ENCODE data around the gene KRT79. TPM values are rescaled to one million over a fixed set of nuclear protein-coding genes. Genes with fewer than 3 reads are reported as not detected.

The KRT79 gene
- polyA plus RNA-seq, 4 donors = 0.09 TPM; not detected in 3

- no peak for DNase-seq (ENCODE audit: low read depth in 4 of 4, low spot score in 3 of 4)
Observed at GRCh38 chr12:52821071-52821730, 12.9 kb downstream of the KRT79 start.

GRCh38 chr12:52820521-52820920, 13.6 kb downstream of the KRT79 start:
- DNase-seq (ENCODE audit: low read depth in 4 of 4, low spot score in 3 of 4) = no peak

- DNase-seq (ENCODE audit: low read depth in 4 of 4, low spot score in 3 of 4) = no peak
Observed at GRCh38 chr12:52819731-52820510, 14.2 kb downstream of the KRT79 start.

- no peak for DNase-seq (ENCODE audit: low read depth in 4 of 4, low spot score in 3 of 4)
Observed at GRCh38 chr12:52818887-52819420, 15.2 kb downstream of the KRT79 start.

- no peak for DNase-seq (ENCODE audit: low read depth in 4 of 4, low spot score in 3 of 4)
Observed at GRCh38 chr12:52818388-52818787, 15.7 kb downstream of the KRT79 start.

GRCh38 chr12:52817699-52818238, 16.3 kb downstream of the KRT79 start:
- no peak for DNase-seq (ENCODE audit: low read depth in 4 of 4, low spot score in 3 of 4)

- DNase-seq (ENCODE audit: low read depth in 4 of 4, low spot score in 3 of 4) = no peak
Observed at GRCh38 chr12:52817003-52817698, 17.0 kb downstream of the KRT79 start.

- DNase-seq (ENCODE audit: low read depth in 4 of 4, low spot score in 3 of 4) = no peak
Observed at GRCh38 chr12:52815676-52816588, 18.2 kb downstream of the KRT79 start.

GRCh38 chr12:52815161-52815560, 18.9 kb downstream of the KRT79 start:
- no peak for DNase-seq (ENCODE audit: low read depth in 4 of 4, low spot score in 3 of 4)

GRCh38 chr12:52814710-52815155, 19.4 kb downstream of the KRT79 start:
- DNase-seq (ENCODE audit: low read depth in 4 of 4, low spot score in 3 of 4) = no peak

GRCh38 chr12:52813885-52814709, 20.0 kb downstream of the KRT79 start, which contains the start of gene KRT4:
Gene KRT4, minus strand, starts transcription at chr12:52814116. Its CDS starts 58 bp downstream, at chr12:52814058.
- DNase-seq (ENCODE audit: low read depth in 4 of 4, low spot score in 3 of 4) = no peak

GRCh38 chr12:52813203-52813819, 20.8 kb downstream of the KRT79 start:
- DNase-seq (ENCODE audit: low read depth in 4 of 4, low spot score in 3 of 4) = no peak

GRCh38 chr12:52812749-52813148, 21.4 kb downstream of the KRT79 start:
- no peak for DNase-seq (ENCODE audit: low read depth in 4 of 4, low spot score in 3 of 4)

GRCh38 chr12:52812073-52812400, 22.1 kb downstream of the KRT79 start:
- no peak for DNase-seq (ENCODE audit: low read depth in 4 of 4, low spot score in 3 of 4)

- DNase-seq (ENCODE audit: low read depth in 4 of 4, low spot score in 3 of 4) = no peak
Observed at GRCh38 chr12:52811191-52812072, 22.7 kb downstream of the KRT79 start.

GRCh38 chr12:52810554-52810953, 23.6 kb downstream of the KRT79 start:
- DNase-seq (ENCODE audit: low read depth in 4 of 4, low spot score in 3 of 4) = no peak

- DNase-seq (ENCODE audit: low read depth in 4 of 4, low spot score in 3 of 4) = no peak
Observed at GRCh38 chr12:52809166-52809565, 24.9 kb downstream of the KRT79 start.
